Mucosa of descending colon (tissue), 3 donors: ENCODE measurements around the gene RAB11FIP2. TPM values are rescaled to one million over a fixed set of nuclear protein-coding genes. Genes with fewer than 3 reads are reported as not detected.

Experiments
- ATAC-seq: fragments of 200-7000 bp; cut with Tn5 transposase; one replicate; pipeline ENCODE4 v1.9.1; 2020; ENCODE audit warnings: mild to moderate bottlenecking, moderate library complexity
- DNase-seq, 3 donors: peaks; one replicate each; pipeline ENCODE4 v3.0.0-alpha.2; 2020
- H3K36me3 ChIP-seq: fragments of 200-600 bp; one replicate; pipeline ENCODE4 v1.8.0; 2021; ENCODE audit warnings: low read depth, mild to moderate bottlenecking
- H3K4me1 ChIP-seq: fragments of 200-600 bp; one replicate; pipeline ENCODE4 v1.8.0; 2021; ENCODE audit warnings: low read depth, mild to moderate bottlenecking
- H3K4me3 ChIP-seq: fragments of 200-600 bp; one replicate; pipeline ENCODE4 v1.8.0; 2021; ENCODE audit warnings: mild to moderate bottlenecking
- H3K9me3 ChIP-seq: fragments of 200-600 bp; one replicate; pipeline ENCODE4 v1.8.0; 2021; ENCODE audit warnings: mild to moderate bottlenecking
- intact Hi-C, 2 donors: fragments of 100-400 bp; cut with DNase I in 1 of 2; cut with micrococcal nuclease in 1 of 2; formaldehyde crosslinking; loops; one replicate each; pipeline versions ENCODE4 v1.11.0 to v1.11.1; 2022; cut with DNase I, micrococcal nuclease
- total RNA-seq, 3 donors: library from RNA; stranded (reverse); fragmentation: NEBNext Ultra II Directional in 2 of 3; extraction: Animal tissue kit (Norgen Biotek cat#: 25700) in 2 of 3; gene quantifications; one replicate each; pipeline versions ENCODE4 v1.2.1 to v1.2.4, GENCODE V29; 2021 to 2023
- TF ChIP-seq, protein P1 (sequence below): fragments of 200-600 bp; IDR thresholded peaks from one replicate; pipeline ENCODE4 v1.8.0; 2022; ENCODE audit warnings: antibody characterized with exemption, mild to moderate bottlenecking
- donor health status: DM: no; HTN: no; CAD: no; lungs with moderate emphysema.
- donor health status: DM: no; HTN: no; CAD: no.
- donor health status: DM: no; HTN: yes; CAD: no.

RAB11FIP2 gene
- total RNA-seq, 3 donors from 2014 or later = 8.1 to 34.6 (median 9.8) TPM

DNA sequence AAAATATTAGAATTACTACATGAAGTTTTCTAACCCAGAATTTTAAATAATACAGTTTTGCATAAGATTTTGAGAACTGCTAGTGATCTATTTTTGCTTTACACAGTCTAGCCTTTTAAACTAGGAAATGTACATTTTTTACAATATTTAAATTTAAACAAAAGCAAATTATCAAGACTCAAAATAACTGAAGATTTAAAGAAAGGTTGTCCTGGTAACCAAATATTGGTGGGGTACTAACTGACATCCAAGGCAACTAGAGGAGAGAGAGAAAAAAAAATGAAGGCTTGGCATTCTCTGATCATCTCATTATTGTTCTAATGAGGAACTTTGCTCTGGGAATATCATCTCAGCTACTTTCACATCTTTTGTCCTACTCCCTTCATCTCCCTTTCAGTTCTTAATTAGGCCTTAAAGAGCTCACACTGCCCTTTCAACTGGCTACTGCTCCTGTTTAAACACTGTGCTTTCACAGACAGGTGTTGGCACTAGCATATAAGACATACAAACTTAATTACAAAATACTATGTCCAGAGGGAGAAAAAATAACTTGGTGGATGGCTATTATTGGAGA is 33.7 kb downstream of the RAB11FIP2 start:
- intact Hi-C loops = no loop called here
- TF ChIP-seq, protein P1, sequence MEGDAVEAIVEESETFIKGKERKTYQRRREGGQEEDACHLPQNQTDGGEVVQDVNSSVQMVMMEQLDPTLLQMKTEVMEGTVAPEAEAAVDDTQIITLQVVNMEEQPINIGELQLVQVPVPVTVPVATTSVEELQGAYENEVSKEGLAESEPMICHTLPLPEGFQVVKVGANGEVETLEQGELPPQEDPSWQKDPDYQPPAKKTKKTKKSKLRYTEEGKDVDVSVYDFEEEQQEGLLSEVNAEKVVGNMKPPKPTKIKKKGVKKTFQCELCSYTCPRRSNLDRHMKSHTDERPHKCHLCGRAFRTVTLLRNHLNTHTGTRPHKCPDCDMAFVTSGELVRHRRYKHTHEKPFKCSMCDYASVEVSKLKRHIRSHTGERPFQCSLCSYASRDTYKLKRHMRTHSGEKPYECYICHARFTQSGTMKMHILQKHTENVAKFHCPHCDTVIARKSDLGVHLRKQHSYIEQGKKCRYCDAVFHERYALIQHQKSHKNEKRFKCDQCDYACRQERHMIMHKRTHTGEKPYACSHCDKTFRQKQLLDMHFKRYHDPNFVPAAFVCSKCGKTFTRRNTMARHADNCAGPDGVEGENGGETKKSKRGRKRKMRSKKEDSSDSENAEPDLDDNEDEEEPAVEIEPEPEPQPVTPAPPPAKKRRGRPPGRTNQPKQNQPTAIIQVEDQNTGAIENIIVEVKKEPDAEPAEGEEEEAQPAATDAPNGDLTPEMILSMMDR = no peak
- ATAC-seq (no peak), DNase-seq (no peak)
- Histone ChIP-seq H3K36me3 (no peaks in the 10 kb centered on the region), H3K9me3 (no peaks in the 10 kb centered on the region), H3K4me3 (no peak overlapping the region), H3K4me1 (no peaks in the 10 kb centered on the region)

DNA sequence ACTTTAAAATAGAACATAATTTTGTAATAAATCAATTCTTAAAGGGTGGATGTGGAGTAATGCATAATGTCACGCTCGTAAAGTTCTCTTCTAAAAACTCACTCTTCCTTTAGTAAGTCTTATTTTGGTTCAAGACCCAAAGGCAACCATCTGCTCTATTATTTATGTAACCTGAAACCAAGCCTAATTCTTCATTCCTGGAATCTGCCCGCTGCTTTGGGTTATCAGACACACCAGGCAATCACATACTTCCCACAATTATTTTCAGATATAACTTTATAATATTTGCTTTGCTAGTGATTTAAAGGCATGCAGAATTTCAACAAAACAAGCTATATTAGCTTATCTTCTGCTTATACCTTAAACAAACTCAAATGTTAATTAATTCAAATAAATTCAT is 39.0 kb downstream of the RAB11FIP2 start:
- TF ChIP-seq, protein P1 = no peak
- intact Hi-C loops = no loop called here
- ATAC-seq = no peak
- Histone ChIP-seq H3K4me1 (no peaks in the 10 kb centered on the region), H3K36me3 (no peaks in the 10 kb centered on the region), H3K9me3 (no peaks in the 10 kb centered on the region), H3K4me3 (no peak overlapping the region)
- no peak for DNase-seq

DNA sequence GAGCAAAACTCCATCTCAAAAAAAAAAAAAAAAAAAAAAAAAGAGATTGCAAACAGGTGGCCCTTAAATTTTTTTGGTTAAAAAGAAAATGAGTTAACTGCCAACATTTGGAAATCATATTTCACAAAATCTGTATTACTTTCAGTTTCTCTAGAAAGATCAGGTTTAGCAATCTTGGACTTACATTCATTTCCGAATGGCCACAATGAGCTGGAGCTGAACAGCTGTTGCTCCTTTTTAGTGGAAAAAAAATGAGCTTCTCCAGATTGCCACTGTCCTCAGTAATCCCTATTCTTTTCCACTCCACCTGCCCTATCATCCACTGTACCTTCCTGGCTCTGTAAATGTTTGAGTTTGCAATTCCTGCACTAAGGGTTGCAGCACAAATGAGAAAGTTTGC is 43.6 kb downstream of the RAB11FIP2 start:
- Histone ChIP-seq H3K4me3 (no peak overlapping the region), H3K4me1 (no peaks in the 10 kb centered on the region)
- TF ChIP-seq, protein P1 = no peak

DNA sequence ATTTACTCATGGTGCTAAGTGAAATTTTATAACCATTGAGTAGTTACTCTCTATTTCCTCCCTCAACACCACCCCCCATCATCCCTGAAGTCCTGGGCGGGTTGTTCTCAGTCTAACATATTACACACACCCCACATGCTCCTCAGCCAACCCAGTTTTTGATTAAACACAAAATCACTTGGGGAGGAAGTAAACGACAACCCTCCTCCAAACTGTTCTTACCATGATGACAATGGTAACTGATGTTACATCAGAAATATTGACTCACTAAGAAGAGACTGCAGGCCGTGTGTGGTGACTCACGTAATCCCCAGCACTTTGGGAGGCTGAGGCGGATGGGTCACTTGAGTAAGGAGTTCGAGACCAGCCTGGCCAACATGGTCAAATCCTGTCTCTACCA is 44.2 kb downstream of the RAB11FIP2 start:
- DNase-seq (no peak), ATAC-seq (no peak)
- Histone ChIP-seq H3K9me3 (no peaks in the 10 kb centered on the region), H3K4me1 (no peaks in the 10 kb centered on the region), H3K36me3 (no peaks in the 10 kb centered on the region), H3K4me3 (no peak overlapping the region)
- intact Hi-C loops = no loop called here
- TF ChIP-seq, protein P1 = no peak

More for the DNA sequence above, 43.6 kb downstream of the RAB11FIP2 start:
- Histone ChIP-seq H3K9me3 (no peaks in the 10 kb centered on the region), H3K36me3 (no peaks in the 10 kb centered on the region)
- no peak for ATAC-seq
- DNase-seq = no peak
- intact Hi-C loops = no loop called here

DNA sequence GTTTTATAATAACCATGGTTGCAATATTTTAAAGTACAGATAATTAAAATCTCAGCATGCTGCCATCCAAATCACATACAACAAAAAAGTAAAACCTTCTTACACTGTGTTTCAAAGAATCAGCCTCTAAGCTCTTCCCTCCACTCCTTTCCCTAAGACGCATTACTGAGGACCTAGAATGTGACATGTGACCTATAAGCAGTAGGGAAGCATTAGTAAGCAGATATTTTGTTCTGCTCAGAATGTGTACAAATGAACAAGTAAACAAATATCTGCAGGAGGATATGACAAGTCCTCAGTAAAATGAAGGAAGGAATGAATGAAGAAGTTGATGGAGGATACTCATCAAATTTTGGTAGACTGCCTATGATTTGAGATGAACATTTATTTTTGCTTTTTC is 49.1 kb downstream of the RAB11FIP2 start:
- Histone ChIP-seq H3K9me3 (no peaks in the 10 kb centered on the region), H3K36me3 (no peaks in the 10 kb centered on the region), H3K4me3 (no peak overlapping the region), H3K4me1 (no peaks in the 10 kb centered on the region)
- intact Hi-C loops = no loop called here
- TF ChIP-seq, protein P1 = no peak
- DNase-seq (no peak), ATAC-seq (no peak)

DNA sequence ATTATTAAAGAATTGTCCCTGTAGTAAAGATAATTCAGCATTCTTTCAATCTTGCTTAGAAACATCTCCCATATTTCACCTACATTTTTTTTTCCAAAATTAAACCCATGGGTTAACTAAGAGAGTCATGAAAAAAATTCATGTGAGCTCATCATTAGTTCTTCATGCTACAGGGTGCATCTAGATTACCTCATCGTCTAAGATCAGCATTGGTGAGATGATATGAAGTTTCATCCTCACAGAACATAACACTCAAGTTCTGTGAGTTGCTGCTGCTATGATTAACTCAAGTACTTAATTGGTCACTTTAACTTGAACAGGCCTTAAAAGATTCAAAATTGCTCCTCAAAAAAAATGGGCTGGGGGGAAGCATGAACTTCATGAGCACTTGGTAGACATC is 50.0 kb downstream of the RAB11FIP2 start:
- H3K4me3 ChIP-seq = no peak overlapping the region
- intact Hi-C loops = no loop called here
- H3K4me1 ChIP-seq = no peaks in the 10 kb centered on the region
- no peaks in the 10 kb centered on the region for H3K36me3 ChIP-seq
- DNase-seq = no peak
- TF ChIP-seq, protein P1 = no peak
- H3K9me3 ChIP-seq = no peaks in the 10 kb centered on the region
- no peak for ATAC-seq
